T-helper 2 cell treated with Interferon-gamma antibody and Interleukin-4, amounts not matched to agents 5 μg/mL and 100 μg/mL, for 36 hours (primary cell): Measurements from ENCODE around the gene PTPRD.
A peak's percentile ranks its signal among the peaks of the same experiment; 100 is the strongest.

Experiments
- DNase-seq: peaks from one replicate; pipeline ENCODE4 v3.0.0; 2021; ENCODE audit warnings: low spot score
- H3K27ac Mint-ChIP-seq: one replicate; pipeline ENCODE4 v1.8.0; 2021; ENCODE audit warnings: mild to moderate bottlenecking, mixed read lengths
- H3K27me3 Mint-ChIP-seq: one replicate; pipeline ENCODE4 v1.8.0; 2021; ENCODE audit warnings: low read depth, mixed read lengths
- H3K36me3 Mint-ChIP-seq: one replicate; pipeline ENCODE4 v1.8.0; 2021; ENCODE audit warnings: low read depth, mixed read lengths
- H3K4me1 Mint-ChIP-seq: one replicate; pipeline ENCODE4 v1.8.0; 2021; ENCODE audit warnings: low read depth, mixed read lengths
- H3K4me3 Mint-ChIP-seq: one replicate; pipeline ENCODE4 v1.8.0; 2022; ENCODE audit warnings: mild to moderate bottlenecking, moderate library complexity, mixed read lengths
- H3K9me3 Mint-ChIP-seq: one replicate; pipeline ENCODE4 v1.8.0; 2021; ENCODE audit warnings: mixed read lengths

The PTPRD gene

GRCh38 chr9:8457816-8458215, 2155.0 kb downstream of the PTPRD start:
- H3K27me3 Mint-ChIP-seq, result peaks cover 4% of the 10 kb centered on the region
- DNase-seq, result no peak
- no peak overlapping the region for H3K27ac Mint-ChIP-seq
- no peaks in the 10 kb centered on the region for H3K36me3 Mint-ChIP-seq
- H3K4me3 Mint-ChIP-seq, result no peak overlapping the region
- no peaks in the 10 kb centered on the region for H3K4me1 Mint-ChIP-seq
- no peaks in the 10 kb centered on the region for H3K9me3 Mint-ChIP-seq

GRCh38 chr9:8457055-8457454, 2155.7 kb downstream of the PTPRD start:
- peaks cover 4% of the 10 kb centered on the region for H3K27me3 Mint-ChIP-seq
- H3K4me1 Mint-ChIP-seq, result no peaks in the 10 kb centered on the region
- H3K27ac Mint-ChIP-seq, result no peak overlapping the region
- no peak for DNase-seq
- no peak overlapping the region for H3K4me3 Mint-ChIP-seq
- no peaks in the 10 kb centered on the region for H3K9me3 Mint-ChIP-seq
- no peaks in the 10 kb centered on the region for H3K36me3 Mint-ChIP-seq

DNA sequence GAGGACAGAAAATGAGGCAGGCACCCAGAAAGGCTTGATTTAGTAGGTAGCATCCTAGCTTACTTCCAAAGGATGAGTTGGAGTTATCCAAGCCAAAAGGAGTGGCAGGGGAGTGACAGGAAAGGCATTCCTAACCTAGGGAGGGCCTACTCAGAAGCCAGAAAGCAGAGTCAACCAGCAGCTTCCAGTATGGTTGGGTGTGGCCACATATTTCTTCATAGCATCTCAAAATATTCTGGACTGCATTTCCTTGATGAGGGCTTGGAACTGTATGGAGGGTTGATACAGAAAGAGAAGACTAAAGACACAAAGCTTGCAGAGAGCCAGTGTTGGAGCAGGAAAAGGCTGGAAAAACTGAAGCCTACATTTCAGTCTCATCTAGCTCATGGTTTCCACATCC, 2156.5 kb downstream of the PTPRD start:
- no peak for DNase-seq
- no peaks in the 10 kb centered on the region for H3K4me1 Mint-ChIP-seq
- H3K9me3 Mint-ChIP-seq, result no peaks in the 10 kb centered on the region
- no peaks in the 10 kb centered on the region for H3K36me3 Mint-ChIP-seq
- H3K27me3 Mint-ChIP-seq, result peaks cover 4% of the 10 kb centered on the region
- no peak overlapping the region for H3K4me3 Mint-ChIP-seq
- no peak overlapping the region for H3K27ac Mint-ChIP-seq

DNA sequence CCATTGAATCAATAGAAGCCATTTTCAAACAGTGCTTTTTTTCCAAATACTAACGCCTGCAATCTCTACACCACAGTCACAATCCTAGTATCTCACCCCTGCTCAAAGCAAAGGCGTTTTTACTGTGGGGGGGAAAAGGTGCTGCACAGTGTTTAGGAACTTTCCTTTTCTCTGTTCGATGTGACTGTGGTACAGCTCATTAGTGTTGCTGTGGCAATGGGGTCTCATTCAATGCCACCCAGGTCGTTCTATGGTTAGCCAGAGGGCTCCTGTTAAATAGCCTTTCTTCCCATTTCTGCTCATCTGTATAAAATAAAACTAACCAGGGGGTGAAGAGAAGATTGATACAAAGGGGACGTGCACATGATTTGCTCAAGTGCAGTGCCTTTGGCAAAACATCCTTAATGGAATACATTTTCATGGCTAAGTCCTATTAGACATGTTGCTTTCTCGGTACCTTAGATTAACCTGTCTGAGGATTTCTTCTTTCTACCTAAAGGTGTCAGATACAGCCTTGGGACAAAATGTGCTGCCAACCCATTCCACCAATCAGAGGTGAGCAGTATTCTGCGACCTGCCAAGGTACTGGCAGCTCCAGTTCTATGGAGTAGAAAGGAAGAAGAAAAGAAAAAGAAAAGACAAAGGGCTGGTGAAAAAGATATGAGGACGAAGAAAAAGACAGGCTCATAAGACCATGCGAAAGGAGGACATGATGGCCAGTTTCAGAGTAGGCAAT, 2161.8 kb downstream of the PTPRD start:
- no peak for DNase-seq
- Mint-ChIP-seq H3K27ac (no peak overlapping the region), H3K27me3 (no peaks in the 10 kb centered on the region), H3K4me3 (no peak overlapping the region), H3K9me3 (no peaks in the 10 kb centered on the region), H3K36me3 (no peaks in the 10 kb centered on the region), H3K4me1 (no peaks in the 10 kb centered on the region)

GRCh38 chr9:8448226-8448625, 2164.6 kb downstream of the PTPRD start:
- H3K4me1 Mint-ChIP-seq, result no peaks in the 10 kb centered on the region

GRCh38 chr9:8447601-8448000, 2165.2 kb downstream of the PTPRD start:
- H3K9me3 Mint-ChIP-seq, result no peaks in the 10 kb centered on the region
- no peak overlapping the region for H3K27ac Mint-ChIP-seq
- no peak overlapping the region for H3K4me3 Mint-ChIP-seq
- H3K36me3 Mint-ChIP-seq, result no peaks in the 10 kb centered on the region
- no peak for DNase-seq
- H3K4me1 Mint-ChIP-seq, result no peaks in the 10 kb centered on the region
- peaks cover 2% of the 10 kb centered on the region for H3K27me3 Mint-ChIP-seq

More at GRCh38 chr9:8448226-8448625, 2164.6 kb downstream of the PTPRD start:
- H3K27ac Mint-ChIP-seq, result no peak overlapping the region
- H3K4me3 Mint-ChIP-seq, result no peak overlapping the region
- peaks cover 2% of the 10 kb centered on the region for H3K27me3 Mint-ChIP-seq
- no peak for DNase-seq
- H3K36me3 Mint-ChIP-seq, result no peaks in the 10 kb centered on the region
- H3K9me3 Mint-ChIP-seq, result no peaks in the 10 kb centered on the region

DNA sequence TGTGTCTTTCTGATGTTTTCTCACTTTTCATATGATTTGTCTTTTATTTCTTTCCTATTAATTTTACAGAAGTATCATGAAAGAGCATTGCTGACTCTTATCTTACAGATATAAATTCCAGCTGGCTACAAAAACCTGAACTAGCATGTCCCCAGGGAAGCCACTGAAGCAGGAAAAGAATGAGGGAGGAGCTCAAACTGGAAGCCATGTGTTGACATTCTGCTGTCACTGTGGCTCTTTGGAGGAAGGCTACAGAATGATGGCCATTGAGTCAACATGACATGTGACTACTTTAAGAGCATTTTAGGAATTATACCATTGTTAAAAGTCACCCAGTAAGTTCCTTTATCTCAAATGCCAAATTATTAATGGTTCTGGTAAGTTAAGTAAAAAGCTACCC, 2174.9 kb downstream of the PTPRD start:
- Mint-ChIP-seq H3K27ac (no peak overlapping the region), H3K4me3 (no peak overlapping the region), H3K4me1 (no peaks in the 10 kb centered on the region), H3K9me3 (no peaks in the 10 kb centered on the region), H3K36me3 (no peaks in the 10 kb centered on the region), H3K27me3 (no peaks in the 10 kb centered on the region)
- DNase-seq, result no peak

DNA sequence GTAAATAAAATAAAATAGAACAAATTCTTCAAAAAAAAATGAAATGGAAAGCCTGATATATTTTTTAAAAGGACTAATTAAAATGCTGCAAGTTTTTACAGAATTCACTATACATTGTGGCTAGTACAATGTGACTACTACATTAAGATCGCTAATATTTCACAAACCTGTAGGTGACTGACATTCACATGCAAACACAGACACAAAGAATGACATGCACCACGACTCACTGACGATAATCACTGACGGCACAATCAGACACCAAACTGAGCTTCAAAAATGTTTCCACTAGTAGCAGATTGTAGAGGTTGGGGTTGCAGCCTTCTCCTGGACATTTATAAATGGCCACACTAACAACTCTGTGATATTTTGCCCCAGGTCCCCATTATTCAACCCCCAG, 2175.5 kb downstream of the PTPRD start:
- H3K4me3 Mint-ChIP-seq, result no peak overlapping the region
- DNase-seq, result no peak
- H3K36me3 Mint-ChIP-seq, result no peaks in the 10 kb centered on the region
- no peaks in the 10 kb centered on the region for H3K4me1 Mint-ChIP-seq
- no peaks in the 10 kb centered on the region for H3K9me3 Mint-ChIP-seq
- no peaks in the 10 kb centered on the region for H3K27me3 Mint-ChIP-seq
- no peak overlapping the region for H3K27ac Mint-ChIP-seq

- no peaks in the 10 kb centered on the region for H3K4me1 Mint-ChIP-seq
- DNase-seq, result no peak
- H3K36me3 Mint-ChIP-seq, result no peaks in the 10 kb centered on the region
- H3K4me3 Mint-ChIP-seq, result no peak overlapping the region
- no peak overlapping the region for H3K27ac Mint-ChIP-seq
- H3K9me3 Mint-ChIP-seq, result no peaks in the 10 kb centered on the region
- no peaks in the 10 kb centered on the region for H3K27me3 Mint-ChIP-seq
These were observed 2176.0 kb downstream of the PTPRD start for GRCh38 chr9:8436786-8437185.

DNA sequence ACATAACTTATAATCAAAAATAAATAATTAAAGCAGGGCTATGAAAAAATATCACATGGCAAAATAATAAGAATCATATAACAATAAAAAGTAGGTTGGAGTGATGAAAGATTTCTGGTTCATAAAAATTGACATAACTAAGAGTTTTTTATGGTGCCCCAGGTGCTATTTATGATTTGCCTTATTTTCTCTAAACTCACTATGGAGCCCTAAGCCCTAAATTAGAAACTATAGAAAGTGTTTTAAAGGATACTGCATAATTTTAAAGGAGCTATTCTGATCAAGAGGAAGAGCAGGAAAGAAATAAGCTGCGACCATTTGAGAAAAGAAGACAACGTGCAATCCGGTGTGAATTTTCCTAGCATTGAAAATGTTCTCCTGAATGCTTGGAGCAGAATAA, 2178.2 kb downstream of the PTPRD start:
- H3K9me3 Mint-ChIP-seq, result no peaks in the 10 kb centered on the region
- no peaks in the 10 kb centered on the region for H3K36me3 Mint-ChIP-seq
- DNase-seq, result no peak
- H3K27me3 Mint-ChIP-seq, result no peaks in the 10 kb centered on the region
- H3K4me3 Mint-ChIP-seq, result no peak overlapping the region
- peaks cover 13% of the 10 kb centered on the region for H3K4me1 Mint-ChIP-seq
- no peak overlapping the region for H3K27ac Mint-ChIP-seq

- Mint-ChIP-seq H3K36me3 (peaks cover 1% of the 10 kb centered on the region), H3K27me3 (no peaks in the 10 kb centered on the region), H3K27ac (no peak overlapping the region), H3K4me1 (peaks cover 31% of the 10 kb centered on the region), H3K9me3 (peaks cover 7% of the 10 kb centered on the region), H3K4me3 (no peak overlapping the region)
- no peak for DNase-seq
These were observed 2180.6 kb downstream of the PTPRD start for GRCh38 chr9:8432224-8432623.

GRCh38 chr9:8431505-8431904, 2181.3 kb downstream of the PTPRD start:
- Mint-ChIP-seq H3K4me3 (no peak overlapping the region), H3K27ac (no peak overlapping the region), H3K4me1 (peaks cover 33% of the 10 kb centered on the region), H3K9me3 (peaks cover 7% of the 10 kb centered on the region), H3K27me3 (no peaks in the 10 kb centered on the region), H3K36me3 (peaks cover 1% of the 10 kb centered on the region)
- DNase-seq, result no peak

DNA sequence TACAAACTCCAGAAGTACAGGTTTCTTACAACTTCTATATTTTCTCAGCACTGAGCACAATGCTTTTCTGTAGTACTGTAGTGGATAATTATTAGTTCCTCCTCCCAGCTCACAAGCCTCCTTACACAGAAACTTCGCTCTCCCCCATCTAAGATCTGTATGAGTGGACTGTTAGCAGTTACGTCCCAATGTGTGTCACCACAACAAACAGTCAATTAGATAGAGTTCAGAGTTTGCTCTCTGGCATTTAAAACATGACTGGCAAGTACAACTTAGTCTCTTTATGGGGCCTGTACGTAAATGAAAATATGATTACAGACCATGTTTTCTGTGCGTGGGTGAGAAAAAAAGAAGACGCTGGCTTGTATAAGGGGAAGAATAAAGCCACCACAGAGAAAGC, 2181.9 kb downstream of the PTPRD start:
- no peaks in the 10 kb centered on the region for H3K27me3 Mint-ChIP-seq
- peaks cover 33% of the 10 kb centered on the region for H3K4me1 Mint-ChIP-seq
- H3K27ac Mint-ChIP-seq, result peak overlapping the region; percentile 38
- DNase-seq, result peak; percentile 15
- H3K36me3 Mint-ChIP-seq, result peaks cover 1% of the 10 kb centered on the region
- H3K9me3 Mint-ChIP-seq, result peaks cover 7% of the 10 kb centered on the region
- peak overlapping the region; percentile 13 for H3K4me3 Mint-ChIP-seq

- DNase-seq, result peak; percentile 13
- H3K4me1 Mint-ChIP-seq, result peaks cover 33% of the 10 kb centered on the region
- H3K27ac Mint-ChIP-seq, result peak overlapping the region; percentile 22
- peaks cover 1% of the 10 kb centered on the region for H3K36me3 Mint-ChIP-seq
- peaks cover 7% of the 10 kb centered on the region for H3K9me3 Mint-ChIP-seq
- H3K27me3 Mint-ChIP-seq, result no peaks in the 10 kb centered on the region
- H3K4me3 Mint-ChIP-seq, result peak overlapping the region; percentile 13
These were observed 2183.0 kb downstream of the PTPRD start for GRCh38 chr9:8429768-8430167.

GRCh38 chr9:8429157-8429556, 2183.6 kb downstream of the PTPRD start:
- Mint-ChIP-seq H3K27ac (peak overlapping the region; percentile 45), H3K9me3 (peaks cover 7% of the 10 kb centered on the region), H3K36me3 (peaks cover 1% of the 10 kb centered on the region), H3K4me3 (peak overlapping the region; percentile 13), H3K27me3 (no peaks in the 10 kb centered on the region), H3K4me1 (peaks cover 33% of the 10 kb centered on the region)
- DNase-seq, result no peak
